ENCODE measurements around the gene TSG101. TPM values are rescaled to one million over a fixed set of nuclear protein-coding genes. Genes with fewer than 3 reads are reported as not detected.

Gene TSG101
- total RNA-seq, 1 donor from 2014 or later, result 46.4 TPM

DNA sequence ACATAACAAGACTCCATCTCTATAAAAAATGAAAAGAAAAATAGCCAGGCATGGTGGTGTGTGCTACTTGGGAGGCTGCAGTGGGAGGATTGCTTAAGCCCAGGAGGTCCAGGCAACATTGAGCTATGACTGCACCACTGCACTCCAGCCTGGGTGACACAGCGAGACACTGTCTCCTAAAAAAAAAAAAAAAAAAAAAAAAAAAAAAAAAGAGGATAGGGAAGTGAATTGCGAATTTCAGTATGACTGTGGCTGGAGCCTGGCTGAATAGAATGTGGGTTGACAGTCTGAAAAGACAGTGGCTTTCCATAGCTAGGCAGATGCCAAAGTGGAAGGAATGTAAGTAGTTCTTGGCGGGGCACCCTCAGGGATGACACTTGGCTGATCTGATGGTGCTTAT lies 77.5 kb downstream of the TSG101 start:
- Histone ChIP-seq H3K9me3 (no peaks in the 10 kb centered on the region), H3K27me3 (no peaks in the 10 kb centered on the region), H3K4me1 (no peaks in the 10 kb centered on the region), H3K27ac (no peak overlapping the region), H3K4me3 (no peak overlapping the region), H3K36me3 (no peaks in the 10 kb centered on the region)
- intact Hi-C loops (cut with DNase I), result no loop called here
- DNase-seq (ENCODE audit: extremely low spot score in 2 of 2), result no peak
- TF ChIP-seq POLR2A (IDR thresholded peaks at IDR 0.05), result no peak
- TF ChIP-seq POLR2AphosphoS5 (IDR thresholded peaks at IDR 0.05; ENCODE audit: insufficient read depth in 1 of 2, low read depth in 1 of 2), result no peak
- TF ChIP-seq, protein P1, sequence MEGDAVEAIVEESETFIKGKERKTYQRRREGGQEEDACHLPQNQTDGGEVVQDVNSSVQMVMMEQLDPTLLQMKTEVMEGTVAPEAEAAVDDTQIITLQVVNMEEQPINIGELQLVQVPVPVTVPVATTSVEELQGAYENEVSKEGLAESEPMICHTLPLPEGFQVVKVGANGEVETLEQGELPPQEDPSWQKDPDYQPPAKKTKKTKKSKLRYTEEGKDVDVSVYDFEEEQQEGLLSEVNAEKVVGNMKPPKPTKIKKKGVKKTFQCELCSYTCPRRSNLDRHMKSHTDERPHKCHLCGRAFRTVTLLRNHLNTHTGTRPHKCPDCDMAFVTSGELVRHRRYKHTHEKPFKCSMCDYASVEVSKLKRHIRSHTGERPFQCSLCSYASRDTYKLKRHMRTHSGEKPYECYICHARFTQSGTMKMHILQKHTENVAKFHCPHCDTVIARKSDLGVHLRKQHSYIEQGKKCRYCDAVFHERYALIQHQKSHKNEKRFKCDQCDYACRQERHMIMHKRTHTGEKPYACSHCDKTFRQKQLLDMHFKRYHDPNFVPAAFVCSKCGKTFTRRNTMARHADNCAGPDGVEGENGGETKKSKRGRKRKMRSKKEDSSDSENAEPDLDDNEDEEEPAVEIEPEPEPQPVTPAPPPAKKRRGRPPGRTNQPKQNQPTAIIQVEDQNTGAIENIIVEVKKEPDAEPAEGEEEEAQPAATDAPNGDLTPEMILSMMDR (IDR thresholded peaks at IDR 0.05), result no peak

DNA sequence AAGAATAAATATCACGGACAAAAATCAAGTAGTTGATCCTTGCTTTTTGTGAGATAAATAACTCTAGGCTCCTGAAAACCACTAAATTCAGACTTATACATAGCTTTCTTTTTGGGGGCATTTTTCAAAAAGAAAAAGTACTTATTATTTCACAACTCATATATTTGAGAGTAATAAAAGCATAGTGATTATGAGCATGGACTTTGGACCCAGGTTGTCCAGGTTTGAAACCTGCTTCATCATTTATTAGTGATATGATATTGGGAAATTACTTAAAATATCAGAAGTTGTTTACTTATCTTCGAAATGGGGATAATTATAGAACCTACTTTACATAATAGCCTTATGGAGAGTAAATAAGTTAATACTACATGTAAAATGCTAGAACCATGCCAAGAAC lies 88.1 kb downstream of the TSG101 start:
- H3K27me3 ChIP-seq, result no peaks in the 10 kb centered on the region
- H3K9me3 ChIP-seq, result no peaks in the 10 kb centered on the region

More for the DNA sequence above, 88.1 kb downstream of the TSG101 start:
- no peak overlapping the region for H3K27ac ChIP-seq
- no peak for DNase-seq (ENCODE audit: extremely low spot score in 2 of 2)
- H3K4me1 ChIP-seq, result no peaks in the 10 kb centered on the region
- H3K36me3 ChIP-seq, result no peaks in the 10 kb centered on the region
- H3K4me3 ChIP-seq, result no peak overlapping the region
- intact Hi-C loops (cut with DNase I), result no loop called here
- TF ChIP-seq POLR2AphosphoS5 (IDR thresholded peaks at IDR 0.05; ENCODE audit: insufficient read depth in 1 of 2, low read depth in 1 of 2) (no peak), POLR2A (IDR thresholded peaks at IDR 0.05) (no peak)
- TF ChIP-seq, protein P1 (IDR thresholded peaks at IDR 0.05), result no peak

Other genes starting within 250 kb of the TSG101 start
- 17.4 TPM for gene HPS5, start 204.8 kb downstream of the TSG101 start, total RNA-seq
- gene GTF2H1, start 204.4 kb downstream of the TSG101 start, total RNA-seq, result 64.1 TPM
- 461 TPM for gene LDHA, start 132.4 kb downstream of the TSG101 start, total RNA-seq
- gene LDHC, start 114.6 kb downstream of the TSG101 start, total RNA-seq, result not detected
- gene LDHAL6A, start 71.1 kb downstream of the TSG101 start, total RNA-seq, result not detected
- gene UEVLD, start 61.8 kb upstream of the TSG101 start, total RNA-seq, result 21.4 TPM
- not detected for gene MISFA, start 72.8 kb upstream of the TSG101 start, total RNA-seq
- gene SPTY2D1, start 107.4 kb upstream of the TSG101 start, total RNA-seq, result 23.8 TPM
- gene TMEM86A, start 171.8 kb upstream of the TSG101 start, total RNA-seq, result 26.8 TPM
- not detected for gene IGSF22, start 199.2 kb upstream of the TSG101 start, total RNA-seq